NT2/D1 (cell line): Measurements from ENCODE around the gene TXNRD1.

ENCODE experiments used
- DNase-seq: peaks from one replicate; pipeline ENCODE4 v3.0.0-alpha.2; 2011; ENCODE audit warnings: low read depth, low spot score
- H3K27me3 ChIP-seq: 2 replicates; pipeline ENCODE4 v1.6.0; 2011; ENCODE audit warnings: mild to moderate bottlenecking; ENCODE audit not compliant: insufficient read length, insufficient read depth
- H3K36me3 ChIP-seq: 2 replicates; pipeline ENCODE4 v1.6.1; 2011; ENCODE audit warnings: mild to moderate bottlenecking, low read length, mixed read lengths; ENCODE audit not compliant: insufficient read depth, insufficient read length
- H3K4me1 ChIP-seq: 2 replicates; pipeline ENCODE4 v1.5.1; 2011; ENCODE audit not compliant: insufficient read depth, insufficient read length
- H3K4me3 ChIP-seq: 2 replicates; pipeline ENCODE4 v1.5.1; 2011; ENCODE audit warnings: low read depth; ENCODE audit not compliant: insufficient read length
- H3K9ac ChIP-seq: 2 replicates; pipeline ENCODE4 v1.6.0; 2011; ENCODE audit warnings: low read depth; ENCODE audit not compliant: insufficient read length
- H3K9me3 ChIP-seq: 2 replicates; pipeline ENCODE4 v1.5.1; 2011; ENCODE audit warnings: mild to moderate bottlenecking, low read length; ENCODE audit not compliant: insufficient read depth
- SUZ12 ChIP-seq: IDR thresholded peaks from 2 replicates; pipeline ENCODE4 v1.6.1; 2011; ENCODE audit not compliant: insufficient read length, insufficient read depth; ENCODE audit errors: extremely low read depth
- YY1 ChIP-seq: IDR thresholded peaks from 2 replicates; pipeline ENCODE4 v1.6.1; 2011; ENCODE audit not compliant: insufficient read length, insufficient read depth
- ZNF274 ChIP-seq: IDR thresholded peaks from 2 replicates; pipeline ENCODE4 v1.6.1; 2011; ENCODE audit warnings: mild to moderate bottlenecking, low read depth, low read length

Gene TXNRD1

DNA sequence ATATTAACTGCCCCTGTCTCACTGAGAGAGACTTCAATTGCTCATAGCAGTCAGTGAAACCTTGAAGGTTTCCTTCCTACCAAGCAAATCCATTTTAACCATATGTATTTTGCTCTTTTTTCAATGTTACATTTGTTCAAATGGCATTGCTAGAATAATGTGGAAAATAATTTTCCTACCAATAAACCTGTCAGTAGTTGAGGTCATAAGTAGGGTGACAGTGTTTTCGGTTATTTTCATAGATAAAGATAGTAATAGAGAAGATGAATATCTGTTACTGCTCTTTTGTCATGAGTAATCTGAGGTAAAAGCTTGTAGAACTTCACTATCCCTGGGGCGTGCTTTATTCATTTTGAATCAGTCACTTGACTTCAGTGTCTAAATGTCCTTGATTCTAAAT lies 120.5 kb downstream of the TXNRD1 start:
- DNase-seq: no peak
- Histone ChIP-seq H3K36me3 (peaks cover 73% of the 10 kb centered on the region), H3K4me1 (peaks cover 2% of the 10 kb centered on the region), H3K9ac (no peak overlapping the region), H3K9me3 (no peaks in the 10 kb centered on the region), H3K27me3 (no peaks in the 10 kb centered on the region), H3K4me3 (no peak overlapping the region)
- TF ChIP-seq SUZ12 (no peak), YY1 (no peak), ZNF274 (no peak)

DNA sequence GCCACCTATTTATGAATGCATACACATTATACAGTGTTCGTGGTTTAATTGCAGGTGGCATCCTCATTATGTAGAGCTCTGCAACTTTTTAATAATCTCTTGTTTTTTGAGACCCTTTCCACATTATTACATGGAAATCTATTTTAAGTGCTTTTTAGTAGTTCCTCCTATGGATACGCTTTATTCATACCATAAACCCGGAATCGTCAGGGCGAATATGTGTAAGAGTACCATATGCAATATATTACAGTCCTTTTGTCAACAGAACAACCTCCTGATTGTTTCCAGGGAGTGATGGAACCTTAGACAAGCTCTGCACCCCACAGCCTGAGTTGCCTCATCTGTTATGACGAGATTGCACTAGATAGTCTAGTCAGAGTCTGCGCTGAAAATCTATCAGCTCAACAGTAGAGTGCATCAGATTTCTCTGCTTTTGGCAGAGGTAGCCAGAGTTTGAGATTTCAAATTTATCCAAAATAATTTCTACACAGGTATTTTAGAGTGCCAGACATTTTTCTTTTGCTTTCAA lies 121.5 kb downstream of the TXNRD1 start:
- Histone ChIP-seq H3K9ac (no peak overlapping the region), H3K4me1 (peaks cover 4% of the 10 kb centered on the region), H3K36me3 (peaks cover 73% of the 10 kb centered on the region), H3K27me3 (no peaks in the 10 kb centered on the region), H3K4me3 (no peak overlapping the region), H3K9me3 (no peaks in the 10 kb centered on the region)
- no peak for TF ChIP-seq YY1
- TF ChIP-seq ZNF274: no peak
- TF ChIP-seq SUZ12: no peak
- no peak for DNase-seq

DNA sequence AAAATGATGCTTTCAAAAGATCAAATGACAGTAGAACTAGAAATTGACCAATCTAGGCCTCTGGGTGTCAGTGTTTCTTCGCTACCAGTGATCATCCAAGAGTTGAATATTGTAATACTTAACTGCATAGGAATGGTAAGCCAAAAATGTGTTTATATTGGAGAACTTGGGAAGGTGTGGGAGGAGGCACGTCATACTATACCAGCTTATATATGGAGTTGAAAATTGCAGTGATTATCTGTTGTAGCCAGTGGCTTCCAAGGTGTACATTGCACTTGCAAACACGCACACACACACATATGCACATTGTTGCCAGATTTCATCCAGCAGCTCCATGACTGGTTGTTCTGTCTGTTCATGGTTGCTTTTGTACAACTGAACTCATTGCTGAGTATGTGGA lies 124.1 kb downstream of the TXNRD1 start:
- no peak overlapping the region for H3K4me3 ChIP-seq
- H3K36me3 ChIP-seq: peaks cover 70% of the 10 kb centered on the region
- no peaks in the 10 kb centered on the region for H3K27me3 ChIP-seq
- TF ChIP-seq ZNF274 (no peak), YY1 (no peak), SUZ12 (no peak)
- H3K9ac ChIP-seq: no peak overlapping the region
- H3K9me3 ChIP-seq: no peaks in the 10 kb centered on the region
- no peak for DNase-seq
- peaks cover 4% of the 10 kb centered on the region for H3K4me1 ChIP-seq

DNA sequence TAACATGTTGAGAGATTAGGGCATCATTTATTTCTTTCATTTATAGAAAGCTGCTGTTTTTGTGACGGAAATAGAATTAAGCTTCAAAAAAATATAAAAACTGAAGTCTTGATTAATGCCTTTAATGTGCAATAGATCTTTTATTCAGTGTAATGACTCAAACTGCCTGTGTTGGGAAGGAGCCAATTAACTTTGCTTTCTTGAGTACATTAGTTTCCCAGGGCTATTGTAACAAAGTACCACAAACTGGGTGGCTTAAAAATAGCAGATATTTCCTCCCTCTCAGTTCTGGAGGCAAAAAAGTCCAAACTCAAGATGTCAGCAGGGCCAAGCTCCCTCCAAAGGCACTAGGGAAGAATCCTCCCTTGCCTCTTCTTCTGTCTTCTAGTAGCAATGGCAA lies 124.6 kb downstream of the TXNRD1 start:
- Histone ChIP-seq H3K9me3 (no peaks in the 10 kb centered on the region), H3K4me1 (peaks cover 4% of the 10 kb centered on the region), H3K9ac (no peak overlapping the region), H3K36me3 (peaks cover 67% of the 10 kb centered on the region), H3K4me3 (no peak overlapping the region), H3K27me3 (no peaks in the 10 kb centered on the region)
- TF ChIP-seq YY1 (no peak), SUZ12 (no peak), ZNF274 (no peak)
- DNase-seq: no peak

DNA sequence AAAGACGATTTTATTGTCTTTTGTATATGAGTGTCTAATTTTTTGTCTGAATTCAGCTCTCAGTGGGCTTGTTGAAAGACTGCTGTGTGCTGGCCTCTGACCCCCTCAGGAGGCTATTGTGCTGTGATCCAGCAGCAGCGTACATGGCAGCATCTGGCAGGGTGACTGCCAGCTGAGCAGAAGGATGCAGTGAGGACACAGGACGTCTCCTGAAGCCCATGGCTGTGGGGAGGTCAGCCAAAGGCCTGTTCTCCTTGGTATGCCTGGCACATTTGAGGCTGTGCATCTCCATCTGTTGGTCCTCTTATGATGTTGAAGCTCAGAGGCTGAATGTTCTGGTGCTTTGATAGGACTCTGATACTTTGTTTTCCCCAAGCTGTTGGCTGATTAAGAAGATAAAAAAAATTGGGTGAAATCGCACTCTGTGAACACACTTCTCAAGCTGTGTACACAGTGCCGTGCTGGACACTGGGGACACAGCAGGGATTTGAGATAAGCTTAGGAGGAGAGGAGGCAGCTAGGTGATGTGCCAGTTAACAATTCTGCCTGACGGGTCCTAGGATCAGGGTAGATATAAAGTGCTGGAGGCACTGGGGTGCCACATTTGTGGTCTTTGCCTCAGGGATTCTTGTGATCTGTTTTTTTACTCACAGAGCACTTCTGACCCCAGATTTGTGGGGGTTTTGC lies 125.5 kb downstream of the TXNRD1 start:
- no peaks in the 10 kb centered on the region for H3K9me3 ChIP-seq
- no peak for DNase-seq
- no peaks in the 10 kb centered on the region for H3K27me3 ChIP-seq
- TF ChIP-seq SUZ12: no peak
- no peak for TF ChIP-seq ZNF274
- TF ChIP-seq YY1: no peak
- H3K4me1 ChIP-seq: peaks cover 4% of the 10 kb centered on the region
- no peak overlapping the region for H3K4me3 ChIP-seq
- peaks cover 62% of the 10 kb centered on the region for H3K36me3 ChIP-seq
- no peak overlapping the region for H3K9ac ChIP-seq

DNA sequence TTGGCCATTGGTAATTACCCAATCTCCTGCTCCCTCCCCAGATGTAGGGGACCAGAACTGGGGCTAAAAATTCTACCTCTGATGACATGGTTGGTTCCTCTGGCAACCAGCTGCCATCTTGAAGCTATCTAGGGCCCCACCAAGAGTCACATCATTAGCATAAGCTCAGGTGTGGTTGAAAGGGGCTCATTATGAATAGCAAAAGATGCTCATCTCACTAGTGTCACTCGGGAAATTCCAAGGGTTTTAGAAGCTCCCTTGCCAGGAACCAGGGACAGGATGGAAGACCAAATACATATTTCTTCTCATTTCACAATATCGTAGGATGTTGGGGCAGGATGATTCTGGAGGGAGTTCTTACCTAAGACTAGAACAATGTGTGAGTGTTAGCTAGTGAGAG lies 126.6 kb downstream of the TXNRD1 start:
- H3K36me3 ChIP-seq: peaks cover 60% of the 10 kb centered on the region
- no peaks in the 10 kb centered on the region for H3K9me3 ChIP-seq
- no peak overlapping the region for H3K9ac ChIP-seq
- TF ChIP-seq YY1 (no peak), ZNF274 (no peak), SUZ12 (no peak)
- H3K27me3 ChIP-seq: no peaks in the 10 kb centered on the region
- peaks cover 4% of the 10 kb centered on the region for H3K4me1 ChIP-seq
- H3K4me3 ChIP-seq: no peak overlapping the region
- DNase-seq: no peak

DNA sequence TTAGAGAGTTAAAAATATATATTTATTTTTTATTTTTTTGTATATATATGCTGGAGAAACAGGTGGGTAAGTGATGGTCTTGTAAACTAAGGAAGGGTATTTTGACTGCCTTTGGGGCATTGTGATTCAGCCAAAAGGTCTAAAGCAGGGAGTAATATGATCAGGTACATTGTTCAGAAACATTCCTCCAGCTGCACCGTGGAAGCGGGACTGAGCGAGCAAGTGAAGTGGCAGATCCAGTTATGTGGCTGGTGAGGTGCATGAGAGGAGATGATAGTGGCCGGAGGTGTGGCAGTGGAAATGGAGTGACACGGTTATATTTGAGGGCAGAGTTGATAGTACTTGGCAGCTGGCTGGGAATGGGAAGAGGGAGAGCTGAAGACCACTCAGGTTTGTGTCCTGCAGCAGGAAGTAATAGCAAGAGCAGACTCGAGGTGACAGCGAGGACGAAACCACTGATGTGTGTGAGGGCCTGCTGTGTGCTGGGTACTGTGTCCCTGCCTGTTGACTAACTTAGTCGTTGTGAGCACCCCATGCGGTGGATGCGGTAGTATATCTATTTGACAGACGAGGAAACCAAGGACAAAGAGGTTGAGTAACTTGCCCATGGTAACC lies 127.2 kb downstream of the TXNRD1 start:
- no peak for DNase-seq
- Histone ChIP-seq H3K4me3 (no peak overlapping the region), H3K36me3 (peaks cover 65% of the 10 kb centered on the region), H3K4me1 (peaks cover 4% of the 10 kb centered on the region), H3K9me3 (no peaks in the 10 kb centered on the region), H3K27me3 (no peaks in the 10 kb centered on the region), H3K9ac (no peak overlapping the region)
- no peak for TF ChIP-seq YY1
- no peak for TF ChIP-seq ZNF274
- no peak for TF ChIP-seq SUZ12
